Measurements from ENCODE around the gene RAB7A. TPM values are rescaled to one million over a fixed set of nuclear protein-coding genes. Genes with fewer than 3 reads are reported as not detected.

The RAB7A gene
- total RNA-seq, 1 experiment from 2014 or later: 258 TPM

DNA sequence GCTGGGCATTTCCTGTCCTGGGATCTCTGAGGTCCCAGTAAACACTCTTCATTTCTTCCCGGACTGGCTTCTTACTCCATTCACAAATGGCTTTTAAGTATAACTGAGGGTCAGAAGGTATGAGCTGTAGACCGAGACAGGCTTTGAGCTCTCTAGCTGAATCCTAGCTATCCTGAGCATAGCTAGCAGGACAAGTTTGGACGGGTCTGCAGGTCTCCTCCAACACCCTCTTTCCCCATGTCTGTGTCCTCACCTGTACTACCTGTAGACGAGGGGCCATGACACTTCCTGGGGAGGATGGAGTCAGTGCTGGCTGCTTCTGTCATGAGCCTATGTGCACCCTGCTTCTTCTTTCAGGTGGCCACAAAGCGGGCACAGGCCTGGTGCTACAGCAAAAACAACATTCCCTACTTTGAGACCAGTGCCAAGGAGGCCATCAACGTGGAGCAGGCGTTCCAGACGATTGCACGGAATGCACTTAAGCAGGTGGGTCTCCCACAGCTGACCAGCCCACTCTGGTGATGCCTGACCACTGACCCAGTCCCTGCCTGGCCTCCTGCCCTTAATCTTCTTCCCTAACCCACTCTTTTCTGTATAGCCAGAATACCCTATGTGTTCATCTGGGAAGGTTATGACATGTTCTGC is 81.3 kb downstream of the RAB7A start:
- Histone ChIP-seq H3K9me3 (ENCODE audit: low read depth, low read length, poor library complexity, severe bottlenecking) (no peaks in the 10 kb centered on the region), H3K4me3 (ENCODE audit: low read depth, low read length, poor library complexity, severe bottlenecking) (no peak overlapping the region), H3K27me3 (replicated peaks; ENCODE audit: insufficient read depth, low read depth, low read length, poor library complexity) (no peaks in the 10 kb centered on the region), H3K27ac (ENCODE audit: low read depth, low read length, poor library complexity, severe bottlenecking) (no peak overlapping the region), H3K36me3 (ENCODE audit: insufficient read depth, low read length, poor library complexity, severe bottlenecking) (peaks cover 38% of the 10 kb centered on the region), H3K4me1 (ENCODE audit: insufficient read depth, low read length, poor library complexity, severe bottlenecking) (no peaks in the 10 kb centered on the region)
- intact Hi-C loops (cut with micrococcal nuclease; ENCODE audit: unreplicated experiment): loop anchor here (5.0 kb wide), 1 partner anchor 125 kb away; no protein-coding TSS in a partner anchor
- no peak for DNase-seq (ENCODE audit: low spot score)
- POLR2A ChIA-PET (ENCODE audit: low non-redundant PET): no interaction called here
- TF ChIP-seq EZH2 (IDR thresholded peaks at IDR 0.05; ENCODE audit: borderline replicate concordance, low read depth, low read length, poor library complexity, severe bottlenecking) (no peak), CTCF (conservative IDR thresholded peaks at IDR 0.05; ENCODE audit: low read depth, low read length) (no peak)
- BruUV-seq (replicated peaks): no TSS peak
- CTCF ChIA-PET: no interaction called here

GRCh38 chr3:128808672-128809071 is 82.7 kb downstream of the RAB7A start:
- H3K27ac ChIP-seq (ENCODE audit: low read depth, low read length, poor library complexity, severe bottlenecking): no peak overlapping the region
- POLR2A ChIA-PET (ENCODE audit: low non-redundant PET): no interaction called here
- H3K36me3 ChIP-seq (ENCODE audit: insufficient read depth, low read length, poor library complexity, severe bottlenecking): peaks cover 51% of the 10 kb centered on the region
- no peaks in the 10 kb centered on the region for H3K4me1 ChIP-seq (ENCODE audit: insufficient read depth, low read length, poor library complexity, severe bottlenecking)
- TF ChIP-seq EZH2 (IDR thresholded peaks at IDR 0.05; ENCODE audit: borderline replicate concordance, low read depth, low read length, poor library complexity, severe bottlenecking) (no peak), CTCF (conservative IDR thresholded peaks at IDR 0.05; ENCODE audit: low read depth, low read length) (no peak)
- intact Hi-C loops (cut with micrococcal nuclease; ENCODE audit: unreplicated experiment): loop anchor here (5.0 kb wide), 1 partner anchor 126 kb away; no protein-coding TSS in a partner anchor
- no peaks in the 10 kb centered on the region for H3K27me3 ChIP-seq (replicated peaks; ENCODE audit: insufficient read depth, low read depth, low read length, poor library complexity)
- DNase-seq (ENCODE audit: low spot score): no peak
- CTCF ChIA-PET: no interaction called here
- no peak overlapping the region for H3K4me3 ChIP-seq (ENCODE audit: low read depth, low read length, poor library complexity, severe bottlenecking)
- no TSS peak for BruUV-seq (replicated peaks)
- H3K9me3 ChIP-seq (ENCODE audit: low read depth, low read length, poor library complexity, severe bottlenecking): no peaks in the 10 kb centered on the region

GRCh38 chr3:128813097-128813496 is 87.1 kb downstream of the RAB7A start:
- intact Hi-C loops (cut with micrococcal nuclease; ENCODE audit: unreplicated experiment): no loop called here
- H3K36me3 ChIP-seq (ENCODE audit: insufficient read depth, low read length, poor library complexity, severe bottlenecking): peaks cover 34% of the 10 kb centered on the region
- no peaks in the 10 kb centered on the region for H3K9me3 ChIP-seq (ENCODE audit: low read depth, low read length, poor library complexity, severe bottlenecking)
- ChIA-PET CTCF (no interaction called here), POLR2A (ENCODE audit: low non-redundant PET) (no interaction called here)
- TF ChIP-seq CTCF (conservative IDR thresholded peaks at IDR 0.05; ENCODE audit: low read depth, low read length) (no peak), EZH2 (IDR thresholded peaks at IDR 0.05; ENCODE audit: borderline replicate concordance, low read depth, low read length, poor library complexity, severe bottlenecking) (no peak)
- no peak for DNase-seq (ENCODE audit: low spot score)
- no peak overlapping the region for H3K27ac ChIP-seq (ENCODE audit: low read depth, low read length, poor library complexity, severe bottlenecking)
- no peaks in the 10 kb centered on the region for H3K4me1 ChIP-seq (ENCODE audit: insufficient read depth, low read length, poor library complexity, severe bottlenecking)
- no TSS peak for BruUV-seq (replicated peaks)
- H3K27me3 ChIP-seq (replicated peaks; ENCODE audit: insufficient read depth, low read depth, low read length, poor library complexity): no peaks in the 10 kb centered on the region
- no peak overlapping the region for H3K4me3 ChIP-seq (ENCODE audit: low read depth, low read length, poor library complexity, severe bottlenecking)
